HepG2 (cell line): ENCODE results near the gene MAML1. TPM values are rescaled to one million over a fixed set of nuclear protein-coding genes. Genes with fewer than 3 reads are reported as not detected.

ENCODE experiments used
- ATAC-seq: fragments of 200-7000 bp; cut with Tn5 transposase; 3 replicates; pipeline ENCODE4 v1.9.1; 2020; ENCODE audit warnings: mild to moderate bottlenecking, moderate library complexity
- BruUV-seq: library from RNA; stranded (reverse); fragments of 400-500 nt; replicated peaks from 2 replicates; lab custom pipeline; 2021; lab: Mats Ljungman, UMichigan
- CTCF ChIA-PET: fragments of 300-600 bp; formaldehyde crosslinking; extraction: SDS; loops from one replicate; lab custom pipeline; 2021; ENCODE audit warnings: low total read pairs, inconsistent platforms, low intra/inter-chr PET ratio; lab: Yijun Ruan, JAX
- POLR2A ChIA-PET: fragments of 350-600 bp; sonication (Branson Sonifier 250); formaldehyde crosslinking; loops from one replicate; lab custom pipeline; 2020; ENCODE audit warnings: antibody characterized with exemption, inconsistent platforms; lab: Yijun Ruan, JAX
- DNase-seq: peaks from one replicate; pipeline ENCODE4 v3.0.0-alpha.2; 2015; ENCODE audit warnings: low spot score
- FAIRE-seq: peaks from 3 replicates; lab custom pipeline; 2011; peaks lifted over from hg19 to GRCh38; lab: Jason Lieb, UNC
- H2AFZ ChIP-seq: one replicate; pipeline ENCODE4 v1.6.1; 2011; ENCODE audit warnings: low read length, inconsistent platforms
- H3K27ac ChIP-seq: fragments of 300-600 bp; 3 replicates; pipeline ENCODE4 v1.8.0; 2011; ENCODE audit warnings: mixed run types, mild to moderate bottlenecking, mixed read lengths, low read length, inconsistent platforms; ENCODE audit not compliant: insufficient read depth; ENCODE audit errors: extremely low read length
- H3K27me3 ChIP-seq, 2 experiments: fragments of 200-600 bp in 1 of 2; 2 replicates in 1 of 2; 3 replicates in 1 of 2; pipeline versions ENCODE4 v1.6.0 to v1.8.0; 2011; ENCODE audit warnings: low read length in 2 of 2, mild to moderate bottlenecking in 2 of 2, moderate library complexity in 2 of 2, inconsistent platforms in 1 of 2; ENCODE audit not compliant: insufficient read depth in 2 of 2, control insufficient read depth in 1 of 2
- H3K36me3 ChIP-seq, 2 experiments: fragments of 200-600 bp in 1 of 2; replicated peaks in 1 of 2; 2 replicates in 1 of 2; 3 replicates in 1 of 2; pipeline versions ENCODE4 v1.5.1 to v1.8.0; 2011; ENCODE audit warnings: low read length in 2 of 2, inconsistent platforms in 1 of 2; ENCODE audit not compliant: insufficient read depth in 2 of 2, control insufficient read depth in 1 of 2
- H3K4me1 ChIP-seq: 2 replicates; pipeline ENCODE4 v1.5.1; 2012; ENCODE audit warnings: low read length, inconsistent platforms; ENCODE audit not compliant: insufficient read depth
- H3K4me2 ChIP-seq: 2 replicates; pipeline ENCODE4 v1.6.0; 2011; ENCODE audit warnings: low read depth, low read length, inconsistent platforms
- H3K4me3 ChIP-seq, 3 experiments: fragments of 200-600 bp in 1 of 3; sonication (generic), shearing (Covaris generic) in 1 of 3; replicated peaks in 1 of 3; 2 replicates each; pipeline ENCODE4 v1.5.1; 2011 to 2016; ENCODE audit warnings: low read length in 3 of 3, inconsistent platforms in 2 of 3, low read depth in 2 of 3, mild to moderate bottlenecking in 2 of 3, control low read depth in 1 of 3, mixed read lengths in 1 of 3; ENCODE audit not compliant: insufficient read depth in 1 of 3
- H3K79me2 ChIP-seq: one replicate; pipeline ENCODE4 v1.6.1; 2011; ENCODE audit warnings: low read length, inconsistent platforms; ENCODE audit not compliant: insufficient read depth
- H3K9ac ChIP-seq: 2 replicates; pipeline ENCODE4 v1.6.0; 2011; ENCODE audit warnings: mild to moderate bottlenecking, low read depth, low read length, inconsistent platforms; ENCODE audit not compliant: insufficient read depth
- H3K9me3 ChIP-seq: 2 replicates; pipeline ENCODE4 v1.5.1; 2012; ENCODE audit warnings: mild to moderate bottlenecking, low read length
- H4K20me1 ChIP-seq: 2 replicates; pipeline ENCODE4 v1.6.0; 2011; ENCODE audit warnings: inconsistent platforms, mild to moderate bottlenecking, low read length, moderate library complexity; ENCODE audit not compliant: insufficient read depth
- AGO2 ChIP-seq: fragments of 200-400 bp; formaldehyde crosslinking; optimal IDR thresholded peaks from 2 replicates; pipeline ENCODE3; 2017; ENCODE audit warnings: mild to moderate bottlenecking, low read depth, low read length, moderate library complexity
- POLR2G ChIP-seq: fragments of 200-400 bp; formaldehyde crosslinking; IDR thresholded peaks from 2 replicates; pipeline ENCODE4 v1.6.1; 2018; ENCODE audit warnings: mild to moderate bottlenecking, low read depth, low read length, moderate library complexity
- RERE ChIP-seq: IDR thresholded peaks from 2 replicates; pipeline ENCODE4 v1.6.1; 2016; ENCODE audit warnings: low read depth, missing genetic modification reagents, missing compliant biosample characterization
- ZBED4 ChIP-seq: sonication (generic); formaldehyde crosslinking; IDR thresholded peaks from 2 replicates; pipeline ENCODE4 v1.4.0; 2020; ENCODE audit warnings: missing genetic modification reagents, borderline replicate concordance
- ZNF138 ChIP-seq: sonication (generic); formaldehyde crosslinking; IDR thresholded peaks from 2 replicates; pipeline ENCODE4 v1.5.0; 2020; ENCODE audit warnings: mild to moderate bottlenecking, low read depth, missing genetic modification reagents
- ZNF264 ChIP-seq: sonication (generic); formaldehyde crosslinking; IDR thresholded peaks from 2 replicates; pipeline ENCODE4 v1.4.0; 2020; ENCODE audit warnings: missing genetic modification reagents
- ZNF605 ChIP-seq: sonication (generic); formaldehyde crosslinking; IDR thresholded peaks from 2 replicates; pipeline ENCODE4 v1.8.0; 2022; ENCODE audit warnings: mild to moderate bottlenecking, missing genetic modification reagents
- ZSCAN12 ChIP-seq: sonication (generic); formaldehyde crosslinking; IDR thresholded peaks from 2 replicates; pipeline ENCODE4 v1.9.0; 2021; ENCODE audit warnings: mild to moderate bottlenecking, missing genetic modification reagents
- WGBS: methylation state at CpG from one replicate; pipeline ENCODE4 v1.1.6; 2017; ENCODE audit warnings: low lambda C conversion rate; 5-methylcytosine and 5-hydroxymethylcytosine counted together
- in situ Hi-C: cut with HindIII; loops from 2 replicates; pipeline ENCODE4 v1.10.0; 2017; ENCODE audit warnings: low pct_unique_long_range_greater_than_20kb; ENCODE audit not compliant: extremely low pct_ligation_motif_present
- intact Hi-C: fragments of 100-400 bp; cut with micrococcal nuclease; formaldehyde crosslinking; loops from one replicate; pipeline ENCODE4 v1.10.0; 2022; ENCODE audit not compliant: unreplicated experiment
- polyA plus RNA-seq, 8 experiments: library from polyadenylated mRNA; depleted of rRNA in 3 of 8; stranded (reverse) in 7 of 8; unstranded in 1 of 8; fragments of >200 nt; fragmentation: Illumina TruSeq in 4 of 8; extraction: Trizol in 4 of 8; gene quantifications; 2 replicates each; pipeline versions ENCODE4 v1.2.1 to v1.2.3, GENCODE V29; 2011 to 2016; ENCODE audit warnings: low read depth in 4 of 8, missing spikeins in 1 of 8, mixed read lengths in 1 of 8; ENCODE audit not compliant: insufficient read depth in 1 of 8
- total RNA-seq, 5 experiments: library from RNA; depleted of rRNA; stranded (reverse); fragments of >200 nt; fragmentation: Illumina TruSeq; extraction: Trizol; gene quantifications; 2 replicates each; pipeline ENCODE4 v1.2.3, GENCODE V29; 2016; ENCODE audit warnings: low read depth in 1 of 5

The MAML1 gene
- total and polyA plus RNA-seq, 2 of the 13 experiments (the other 11 are each of a cell fraction or from before 2014, with no cell fraction given): 10.0 to 10.8 TPM

GRCh38 chr5:179795863-179796833 is 63.5 kb downstream of the MAML1 start:
- H3K9ac ChIP-seq: peak overlapping the region; percentile 76
- in situ Hi-C loops: no loop called here
- 10% methylated on average over 9 of the region's 113 CpGs for WGBS
- FAIRE-seq (no peak), ATAC-seq (peak; percentile 67), DNase-seq (peak; percentile 63)
- BruUV-seq: no TSS peak
- 0 out of 2 replicates have a peak, but pooled peaks cover under 1% of the 10 kb centered on the region for H4K20me1 ChIP-seq
- no peaks in the 10 kb centered on the region for H3K79me2 ChIP-seq
- peaks cover 39% of the 10 kb centered on the region for H3K4me1 ChIP-seq
- no peak overlapping the region for H2AFZ ChIP-seq
- H3K27ac ChIP-seq: peak overlapping the region; percentile 77
- POLR2A ChIA-PET: interaction anchor here (0.7 to 2.3 kb wide), 10 partner anchors 23 to 172 kb away, joined by 3 to 11 read pairs (median 5); partner anchors contain the start of genes HNRNPH1, MAML1 and SQSTM1
- H3K27me3 ChIP-seq: no peaks in the 10 kb centered on the region
- intact Hi-C loops: loop anchor here (2.0 kb wide), 1 partner anchor 33 kb away; no protein-coding TSS in a partner anchor
- CTCF ChIA-PET: interaction anchor here (0.5 to 2.5 kb wide), 4 partner anchors 12 to 128 kb away, joined by 3 to 11 read pairs (median 4); no protein-coding TSS in a partner anchor
- H3K36me3 ChIP-seq: peaks cover 23 to 34% of the 10 kb centered on the region in 2 experiments; a peak in 4 of 5 replicates
- peak overlapping the region; percentile 86 for H3K4me2 ChIP-seq
- peak overlapping the region; percentile 58 to 78 (median 76) for H3K4me3 ChIP-seq
- H3K9me3 ChIP-seq: no peaks in the 10 kb centered on the region
- TF ChIP-seq ZNF264 (CRISPR knock-in tag): 0 out of 2 replicates have a peak, but pooled peaks have one; percentile 27
- TF ChIP-seq POLR2G: peak; percentile 79
- TF ChIP-seq ZSCAN12: 0 out of 2 replicates have a peak, but pooled peaks have one; percentile 68
- TF ChIP-seq ZNF605 (CRISPR knock-in tag): peak; percentile 72
- TF ChIP-seq ZNF138: no peak
- 0 out of 2 replicates have a peak, but pooled peaks have one; percentile 39 for TF ChIP-seq RERE
- TF ChIP-seq AGO2: peak; percentile 98
- TF ChIP-seq ZBED4 (CRISPR knock-in tag): peak; percentile 84
